T-helper 17 cell (primary cell): ENCODE measurements around the gene PCDHA11. TPM values are rescaled to one million over a fixed set of nuclear protein-coding genes. Genes with fewer than 3 reads are reported as not detected.
"Not testable (repeated sequence)": the region's sequence is repeated elsewhere in the genome, so short reads cannot be mapped to it uniquely, and the experiment has no call there.

Experiments used
- ATAC-seq: fragments of 150-1000 bp; cut with Tn5 transposase; 2 replicates; pipeline ENCODE4 v1.10.0; 2021; ENCODE audit warnings: mild to moderate bottlenecking, moderate library complexity
- DNase-seq, 3 donors: peaks; one replicate each; pipeline versions ENCODE4 v3.0.0 to v3.0.0-alpha.2; 2020 to 2021
- H3K9me3 ChIP-seq: one replicate; pipeline ENCODE4 v1.7.0; 2013; ENCODE audit warnings: low read length, mild to moderate bottlenecking; ENCODE audit not compliant: control insufficient read depth, poor library complexity, severe bottlenecking
- H3K27ac Mint-ChIP-seq: one replicate; pipeline ENCODE4 v1.8.0; 2022; ENCODE audit warnings: mild to moderate bottlenecking, moderate library complexity, mixed read lengths
- H3K27me3 Mint-ChIP-seq: one replicate; pipeline ENCODE4 v1.8.0; 2022; ENCODE audit warnings: mixed read lengths
- H3K36me3 Mint-ChIP-seq: one replicate; pipeline ENCODE4 v1.8.0; 2022; ENCODE audit warnings: low read depth, mixed read lengths
- H3K4me1 Mint-ChIP-seq: one replicate; pipeline ENCODE4 v1.8.0; 2022; ENCODE audit warnings: mild to moderate bottlenecking, mixed read lengths
- H3K4me3 Mint-ChIP-seq: one replicate; pipeline ENCODE4 v1.8.0; 2022; ENCODE audit warnings: mild to moderate bottlenecking, moderate library complexity, mixed read lengths
- total RNA-seq, 4 donors: library from RNA in 2 of 4; stranded (reverse) in 2 of 4; gene quantifications; one replicate each; pipeline ENCODE4 v1.2.3 and lab custom pipeline; 2022 to 2026

The PCDHA11 gene
- total RNA-seq: not detected
- 0 reads per million in 2 donors for total RNA-seq (lab: John Stamatoyannopoulos, UW)

DNA sequence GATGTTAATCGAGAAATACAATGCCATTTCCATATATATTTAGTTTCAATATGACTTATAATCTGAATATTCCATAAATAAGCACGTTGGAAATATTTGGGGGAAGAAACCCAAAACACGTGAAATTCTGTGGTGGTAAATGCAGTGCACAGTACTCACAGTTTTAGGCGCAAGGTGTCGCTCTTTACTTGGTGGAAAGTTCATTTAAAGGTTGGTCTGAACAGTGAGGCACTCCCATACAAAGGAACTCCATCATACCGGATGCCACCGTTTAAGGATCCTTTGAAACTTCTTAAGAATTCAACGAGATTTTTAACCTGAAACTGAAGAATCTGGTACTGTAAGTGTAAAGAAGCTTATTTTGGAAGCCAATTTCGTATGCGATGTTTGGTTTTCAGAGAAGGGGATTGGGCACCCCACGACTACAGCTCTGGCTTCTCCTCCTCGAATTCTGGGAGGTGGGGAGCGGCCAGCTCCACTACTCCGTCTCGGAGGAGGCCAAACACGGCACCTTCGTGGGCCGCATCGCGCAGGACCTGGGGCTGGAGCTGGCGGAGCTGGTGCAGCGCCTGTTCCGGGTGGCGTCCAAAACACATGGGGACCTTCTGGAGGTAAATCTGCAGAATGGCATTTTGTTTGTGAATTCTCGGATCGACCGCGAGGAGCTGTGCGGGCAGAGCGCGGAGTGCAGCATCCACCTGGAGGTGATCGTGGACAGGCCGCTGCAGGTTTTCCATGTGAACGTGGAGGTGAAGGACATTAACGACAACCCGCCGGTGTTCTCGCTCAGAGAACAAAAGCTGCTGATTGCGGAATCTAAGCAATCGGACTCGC is at the start of gene PCDHA11:
PCDHA11 (plus strand) TSS at position 237 of the 834 bp plus-strand sequence; CDS start at position 384, 147 bp downstream.
- no peaks in the 10 kb centered on the region for H3K9me3 ChIP-seq
- no peaks in the 10 kb centered on the region for H3K36me3 Mint-ChIP-seq
- H3K27me3 Mint-ChIP-seq: peaks cover 19% of the 10 kb centered on the region
- no peak for ATAC-seq
- no peaks in the 10 kb centered on the region for H3K4me1 Mint-ChIP-seq
- no peak within 1 kb of the TSS for H3K27ac Mint-ChIP-seq
- DNase-seq: no peak
- no peak within 1 kb of the TSS for H3K4me3 Mint-ChIP-seq

DNA sequence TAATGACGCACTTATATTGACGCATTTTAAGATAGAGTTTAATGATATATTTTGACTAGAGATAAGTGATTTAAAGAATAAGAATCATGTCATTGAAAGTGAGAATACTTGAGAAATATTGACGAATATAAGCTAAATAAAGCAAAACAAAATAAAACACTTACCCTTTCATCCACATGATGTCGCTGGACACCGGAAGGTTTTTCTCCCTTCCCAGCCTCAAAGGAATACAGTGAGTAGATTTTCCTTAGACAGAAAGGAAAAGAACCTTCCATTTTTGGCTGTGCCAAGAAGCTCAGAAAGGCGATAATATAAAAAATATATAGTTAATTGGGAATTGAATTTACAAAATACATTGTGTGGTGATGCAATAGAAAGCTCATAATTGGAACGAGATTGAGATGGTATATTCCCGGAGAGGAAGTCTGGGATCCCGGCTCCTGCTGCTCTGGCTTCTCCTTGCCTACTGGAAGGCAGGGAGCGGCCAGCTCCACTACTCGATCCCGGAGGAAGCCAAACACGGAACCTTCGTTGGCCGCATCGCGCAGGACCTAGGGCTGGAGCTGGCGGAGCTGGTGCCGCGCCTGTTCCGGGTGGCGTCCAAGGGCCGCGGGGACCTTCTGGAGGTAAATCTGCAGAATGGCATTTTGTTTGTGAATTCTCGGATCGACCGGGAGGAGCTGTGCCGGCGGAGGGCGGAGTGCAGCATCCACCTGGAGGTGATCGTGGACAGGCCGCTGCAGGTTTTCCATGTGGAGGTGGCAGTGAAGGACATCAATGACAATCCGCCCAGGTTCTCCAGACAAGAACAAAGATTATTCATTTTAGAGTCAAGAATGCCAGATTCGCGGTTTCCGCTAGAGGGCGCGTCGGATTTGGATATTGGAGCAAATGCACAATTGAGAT is 47.1 kb upstream of the PCDHA11 start, which contains the start of gene PCDHA5:
PCDHA5 (plus strand) TSS at position 239 of the 906 bp plus-strand sequence.
- H3K9me3 ChIP-seq: no peaks in the 10 kb centered on the region
- Mint-ChIP-seq H3K4me1 (no peaks in the 10 kb centered on the region), H3K27me3 (no peaks in the 10 kb centered on the region), H3K27ac (no peak within 1 kb of the TSS), H3K4me3 (no peak within 1 kb of the TSS), H3K36me3 (no peaks in the 10 kb centered on the region)
- ATAC-seq: no peak
- DNase-seq: no peak

DNA sequence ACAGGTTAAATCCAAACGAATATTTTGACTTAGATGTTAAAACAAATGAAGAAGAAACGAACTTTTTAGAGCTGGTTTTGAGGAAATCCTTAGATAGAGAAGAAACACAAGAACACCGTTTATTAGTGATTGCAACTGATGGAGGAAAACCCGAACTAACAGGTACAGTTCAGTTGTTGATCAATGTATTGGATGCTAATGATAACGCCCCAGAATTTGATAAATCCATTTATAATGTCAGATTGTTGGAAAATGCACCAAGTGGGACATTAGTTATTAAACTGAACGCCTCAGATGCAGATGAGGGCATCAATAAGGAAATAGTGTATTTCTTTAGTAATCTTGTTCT is 46.5 kb upstream of the PCDHA11 start:
- H3K27ac Mint-ChIP-seq: no peak overlapping the region
- H3K9me3 ChIP-seq: no peaks in the 10 kb centered on the region
- DNase-seq (no peak), ATAC-seq (no peak)
- H3K4me3 Mint-ChIP-seq: no peak overlapping the region
- H3K4me1 Mint-ChIP-seq: no peaks in the 10 kb centered on the region
- H3K36me3 Mint-ChIP-seq: no peaks in the 10 kb centered on the region
- peaks cover 6% of the 10 kb centered on the region for H3K27me3 Mint-ChIP-seq

GRCh38 chr5:140822969-140823368 is 45.8 kb upstream of the PCDHA11 start:
- H3K4me3 Mint-ChIP-seq, ATAC-seq: not testable (repeated sequence)
- peaks cover 12% of the 10 kb centered on the region for H3K27me3 Mint-ChIP-seq

GRCh38 chr5:140823475-140823874 is 45.3 kb upstream of the PCDHA11 start:
- peaks cover 17% of the 10 kb centered on the region for H3K27me3 Mint-ChIP-seq
- H3K9me3 ChIP-seq: no peaks in the 10 kb centered on the region
- H3K4me1 Mint-ChIP-seq: no peaks in the 10 kb centered on the region
- ATAC-seq (no peak), DNase-seq (no peak)
- H3K27ac Mint-ChIP-seq: no peak overlapping the region
- H3K36me3 Mint-ChIP-seq: no peaks in the 10 kb centered on the region
- H3K4me3 Mint-ChIP-seq: no peak overlapping the region

More at GRCh38 chr5:140822969-140823368, 45.8 kb upstream of the PCDHA11 start:
- H3K9me3 ChIP-seq, DNase-seq, H3K27ac Mint-ChIP-seq, H3K4me1 Mint-ChIP-seq, H3K36me3 Mint-ChIP-seq: not testable (repeated sequence)

- H3K9me3 ChIP-seq: no peaks in the 10 kb centered on the region
- DNase-seq: no peak
- H3K27ac Mint-ChIP-seq: no peak within 1 kb of the TSS
- H3K4me3 Mint-ChIP-seq: no peak within 1 kb of the TSS
- H3K36me3 Mint-ChIP-seq: no peaks in the 10 kb centered on the region
- no peak for ATAC-seq
- peaks cover 18% of the 10 kb centered on the region for H3K27me3 Mint-ChIP-seq
- H3K4me1 Mint-ChIP-seq: no peaks in the 10 kb centered on the region
These were observed 40.9 kb upstream of the PCDHA11 start, which contains the start of gene PCDHA6 for GRCh38 chr5:140827704-140828361. Gene PCDHA6 (plus strand): TSS chr5:140827960. CDS start chr5:140828092, 132 bp downstream.

- Mint-ChIP-seq H3K36me3 (no peaks in the 10 kb centered on the region), H3K27me3 (peaks cover 18% of the 10 kb centered on the region), H3K27ac (no peak overlapping the region), H3K4me3 (no peak overlapping the region), H3K4me1 (no peaks in the 10 kb centered on the region)
- ATAC-seq (no peak), DNase-seq (no peak)
- H3K9me3 ChIP-seq: no peaks in the 10 kb centered on the region
These were observed 40.4 kb upstream of the PCDHA11 start for GRCh38 chr5:140828362-140828737.

GRCh38 chr5:140829511-140830501 is 39.0 kb upstream of the PCDHA11 start:
- H3K9me3 ChIP-seq, DNase-seq, H3K27ac Mint-ChIP-seq, ATAC-seq, H3K4me1 Mint-ChIP-seq, H3K36me3 Mint-ChIP-seq, H3K4me3 Mint-ChIP-seq: not testable (repeated sequence)
- peaks cover 26% of the 10 kb centered on the region for H3K27me3 Mint-ChIP-seq

GRCh38 chr5:140833993-140834392 is 34.8 kb upstream of the PCDHA11 start, which contains the start of gene PCDHA7:
Gene PCDHA7 (plus strand): TSS chr5:140834269. CDS start chr5:140834384, 115 bp downstream.
- no peak for DNase-seq
- no peaks in the 10 kb centered on the region for H3K9me3 ChIP-seq
- no peak for ATAC-seq
- Mint-ChIP-seq H3K4me3 (no peak within 1 kb of the TSS), H3K27ac (no peak within 1 kb of the TSS), H3K27me3 (peaks cover 8% of the 10 kb centered on the region), H3K4me1 (no peaks in the 10 kb centered on the region), H3K36me3 (no peaks in the 10 kb centered on the region)

GRCh38 chr5:140834439-140835008 is 34.2 kb upstream of the PCDHA11 start:
- not testable (repeated sequence) for DNase-seq, H3K27ac Mint-ChIP-seq, H3K4me3 Mint-ChIP-seq, H3K9me3 ChIP-seq, H3K36me3 Mint-ChIP-seq, ATAC-seq, H3K27me3 Mint-ChIP-seq, H3K4me1 Mint-ChIP-seq

DNA sequence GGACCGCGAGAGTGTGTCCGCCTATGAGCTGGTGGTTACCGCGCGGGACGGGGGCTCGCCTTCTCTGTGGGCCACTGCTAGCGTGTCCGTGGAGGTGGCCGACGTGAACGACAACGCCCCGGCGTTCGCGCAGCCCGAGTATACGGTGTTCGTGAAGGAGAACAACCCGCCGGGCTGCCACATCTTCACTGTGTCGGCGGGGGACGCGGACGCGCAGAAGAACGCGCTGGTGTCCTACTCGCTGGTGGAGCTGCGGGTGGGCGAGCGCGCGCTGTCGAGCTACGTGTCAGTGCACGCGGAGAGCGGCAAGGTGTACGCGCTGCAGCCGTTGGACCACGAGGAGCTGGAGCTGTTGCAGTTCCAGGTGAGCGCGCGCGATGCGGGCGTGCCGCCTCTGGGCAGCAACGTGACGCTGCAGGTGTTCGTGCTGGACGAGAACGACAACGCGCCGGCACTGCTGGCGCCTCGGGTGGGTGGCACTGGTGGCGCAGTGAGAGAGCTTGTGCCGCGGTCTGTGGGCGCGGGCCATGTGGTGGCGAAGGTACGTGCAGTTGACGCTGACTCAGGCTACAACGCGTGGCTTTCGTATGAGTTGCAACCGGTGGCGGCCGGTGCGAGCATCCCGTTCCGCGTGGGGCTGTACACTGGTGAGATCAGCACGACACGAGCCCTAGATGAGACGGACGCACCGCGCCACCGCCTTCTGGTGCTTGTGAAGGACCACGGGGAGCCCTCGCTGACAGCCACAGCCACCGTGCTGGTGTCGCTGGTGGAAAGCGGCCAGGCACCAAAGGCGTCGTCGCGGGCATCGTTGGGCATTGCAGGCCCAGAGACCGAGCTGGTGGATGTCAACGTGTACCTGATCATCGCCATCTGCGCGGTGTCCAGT is 32.9 kb upstream of the PCDHA11 start:
- no peaks in the 10 kb centered on the region for H3K4me1 Mint-ChIP-seq
- no peak overlapping the region for H3K27ac Mint-ChIP-seq
- H3K9me3 ChIP-seq: no peaks in the 10 kb centered on the region
- H3K36me3 Mint-ChIP-seq: no peaks in the 10 kb centered on the region
- no peak for ATAC-seq
- no peak overlapping the region for H3K4me3 Mint-ChIP-seq
- peaks cover 8% of the 10 kb centered on the region for H3K27me3 Mint-ChIP-seq
- no peak for DNase-seq
